Stomach (tissue), 9 donors: ENCODE data around the gene LRP6. TPM values are rescaled to one million over a fixed set of nuclear protein-coding genes. Genes with fewer than 3 reads are reported as not detected.

Experiments
- DNase-seq, 2 donors: peaks; one replicate each; pipeline versions ENCODE4 v3.0.0 to v3.0.0-alpha.2; 2013 to 2019
- H3K27ac ChIP-seq, 5 donors: fragments of 200-600 bp in 4 of 5; sonication (generic) in 4 of 5; one replicate each; pipeline ENCODE4 v1.5.1; 2013 to 2019; ENCODE audit warnings: mild to moderate bottlenecking in 1 of 5, moderate library complexity in 1 of 5
- H3K27me3 ChIP-seq, 3 donors: fragments of 200-600 bp; sonication (generic); one replicate each; pipeline ENCODE4 v1.5.1; 2017 to 2019; ENCODE audit warnings: mixed run types in 1 of 3
- H3K36me3 ChIP-seq, 4 donors: fragments of 200-600 bp; sonication (generic); 1 replicate in 3 of 4; 2 replicates in 1 of 4; pipeline ENCODE4 v1.5.1; 2016 to 2019
- H3K4me1 ChIP-seq, 4 donors: fragments of 200-600 bp; sonication (generic); one replicate each; pipeline ENCODE4 v1.5.1; 2016 to 2019
- H3K4me3 ChIP-seq, 4 donors: fragments of 200-600 bp; sonication (generic) in 3 of 4; one replicate each; pipeline ENCODE4 v1.5.1; 2016 to 2019; ENCODE audit warnings: mild to moderate bottlenecking in 1 of 4
- H3K9me3 ChIP-seq, 4 donors: fragments of 200-600 bp; sonication (generic); one replicate each; pipeline ENCODE4 v1.5.1; 2016 to 2019
- CTCF ChIP-seq, 7 experiments: fragments of 450-650 bp in 4 of 7; fragments of 200-600 bp in 3 of 7; sonication (generic) in 3 of 7; IDR thresholded peaks; one replicate each; pipeline ENCODE4 v1.5.1; 2016 to 2019; ENCODE audit warnings: antibody characterized with exemption in 7 of 7, control low read depth in 2 of 7, mild to moderate bottlenecking in 1 of 7
- EP300 ChIP-seq: sonication (generic); formaldehyde crosslinking; IDR thresholded peaks from one replicate; pipeline ENCODE4 v1.6.1; 2017; ENCODE audit warnings: antibody characterized with exemption
- POLR2A ChIP-seq, 4 donors: fragments of 450-650 bp; IDR thresholded peaks; one replicate each; pipeline ENCODE4 v1.6.1; 2016; ENCODE audit warnings: antibody characterized with exemption in 4 of 4, control low read depth in 2 of 4, mild to moderate bottlenecking in 1 of 4, moderate library complexity in 1 of 4
- POLR2AphosphoS5 ChIP-seq, 3 donors: sonication (generic); formaldehyde crosslinking; IDR thresholded peaks; one replicate each; pipeline ENCODE4 v1.6.1; 2016; ENCODE audit warnings: antibody characterized with exemption in 3 of 3
- WGBS, 5 donors: extraction: QIAGEN DNeasy Blood & Tissue Kit in 3 of 5; methylation state at CpG; one replicate each; pipeline versions ENCODE4 v1.1.5 to v1.1.7; 2013 to 2018; 5-methylcytosine and 5-hydroxymethylcytosine counted together
- intact Hi-C: fragments of 100-400 bp; cut with DNase I; formaldehyde crosslinking; loops from one replicate; pipeline ENCODE4 v1.15.1; 2023; ENCODE audit warnings: low total_unique reads
- polyA plus RNA-seq, 3 donors: library from polyadenylated mRNA; stranded (reverse); fragments of 200-250 nt; gene quantifications; one replicate each; pipeline ENCODE4 v1.2.3, GENCODE V29; 2013
- total RNA-seq, 5 donors: library from RNA; depleted of rRNA; stranded (reverse); fragments of >200 nt; gene quantifications; one replicate each; pipeline versions ENCODE4 v1.1.0 to v1.2.3, GENCODE V29; 2014 to 2016
- donor health status: healthy with polysubstance abuse.
- donor health status: Bipolar disorder and iron deficiency.
- donor health status: healthy.

Gene LRP6
- total and polyA plus RNA-seq, 8 donors = 2.7 to 113 (median 36.8) TPM

DNA sequence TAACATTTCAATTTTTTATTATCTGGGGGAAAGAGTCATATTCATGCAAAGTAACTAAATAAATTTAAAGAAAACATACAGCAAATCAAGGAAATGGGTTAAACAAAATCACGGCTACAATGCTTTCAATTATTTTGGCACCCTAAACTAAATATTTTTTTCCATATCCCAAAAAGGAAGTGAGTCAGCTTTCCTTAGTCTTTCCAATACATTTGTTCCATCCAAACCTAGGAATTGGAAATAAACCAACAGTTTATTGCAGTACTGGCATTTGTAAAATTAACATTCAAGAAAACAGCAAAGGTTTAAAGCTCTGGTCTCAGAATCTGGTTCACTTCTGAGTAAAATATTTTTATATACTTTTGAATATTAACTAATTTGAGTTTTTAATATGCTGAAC lies 106.9 kb downstream of the LRP6 start:
- no peak for TF ChIP-seq EP300
- TF ChIP-seq POLR2AphosphoS5 (IDR thresholded peaks at IDR 0.05) = no peak
- no peak for TF ChIP-seq CTCF (IDR thresholded peaks at IDR 0.05)
- no peak for TF ChIP-seq POLR2A (IDR thresholded peaks at IDR 0.05)
- H3K4me1 ChIP-seq = peaks cover 0 to 11% (median 4%) of the 10 kb centered on the region in 4 donors
- H3K9me3 ChIP-seq = no peaks in the 10 kb centered on the region
- WGBS, 5 donors = 43 to 68% (median 54%) methylated on average over 1 of the region's 1 CpG
- peak in 1 of 2 donors; percentile 32 for DNase-seq
- intact Hi-C loops = no loop called here
- H3K36me3 ChIP-seq = peaks cover 4 to 47% (median 33%) of the 10 kb centered on the region in 4 donors
- H3K27me3 ChIP-seq = no peaks in the 10 kb centered on the region
- H3K27ac ChIP-seq = no peak overlapping the region
- no peak overlapping the region for H3K4me3 ChIP-seq

DNA sequence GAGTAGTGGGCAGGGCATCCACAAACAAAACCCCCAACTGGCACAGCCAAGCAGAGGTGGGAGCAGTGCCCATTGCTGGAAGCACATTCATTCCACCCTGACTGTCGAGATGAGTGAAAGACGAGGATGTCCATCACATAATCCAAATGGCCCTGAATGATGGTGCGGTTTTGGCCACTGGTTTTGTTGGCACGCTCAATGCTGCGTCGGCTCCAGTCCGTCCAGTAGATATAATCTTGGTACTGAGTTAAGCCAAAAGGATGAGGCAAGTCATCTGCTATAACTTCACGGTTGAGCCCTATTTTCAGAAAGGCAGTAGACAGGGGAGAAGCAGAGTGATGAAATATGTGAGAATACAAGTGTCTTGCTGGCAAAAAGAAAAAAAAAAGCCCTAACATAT lies 108.0 kb downstream of the LRP6 start:
- peak in 1 of 2 donors; percentile 10 for DNase-seq
- 79 to 89% (median 84%) methylated on average over 8 of the region's 8 CpGs for WGBS, 5 donors
- TF ChIP-seq EP300 = no peak
- no peak for TF ChIP-seq POLR2A (IDR thresholded peaks at IDR 0.05)
- TF ChIP-seq POLR2AphosphoS5 (IDR thresholded peaks at IDR 0.05) = no peak
- no peak for TF ChIP-seq CTCF (IDR thresholded peaks at IDR 0.05)
- Histone ChIP-seq H3K4me1 (peaks cover 0 to 10% (median 4%) of the 10 kb centered on the region in 4 donors), H3K4me3 (no peak overlapping the region), H3K27me3 (no peaks in the 10 kb centered on the region), H3K27ac (no peak overlapping the region), H3K36me3 (peaks cover 5 to 49% (median 37%) of the 10 kb centered on the region in 4 donors), H3K9me3 (no peaks in the 10 kb centered on the region)
- intact Hi-C loops = no loop called here

DNA sequence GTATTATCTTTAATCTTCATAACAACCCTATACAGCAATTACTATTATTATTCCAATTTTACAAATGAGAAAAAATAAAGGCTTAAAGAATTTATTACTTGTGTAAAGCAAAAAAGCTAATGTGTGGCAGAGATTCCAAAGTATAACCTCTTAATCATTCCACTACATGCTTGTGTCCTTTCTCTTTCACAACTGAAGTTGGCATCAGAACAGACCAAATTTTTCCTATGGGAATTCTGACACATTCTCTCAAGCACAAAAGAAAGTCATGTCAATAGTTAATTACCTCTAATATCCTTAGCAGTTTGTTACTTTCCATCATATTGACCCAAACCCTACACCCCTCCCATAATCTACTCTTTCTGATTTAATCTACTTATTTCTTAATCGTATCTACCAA lies 109.4 kb downstream of the LRP6 start:
- H3K4me1 ChIP-seq = peaks cover 0 to 10% (median 4%) of the 10 kb centered on the region in 4 donors
- WGBS, 5 donors = 86 to 100% (median 93%) methylated on average over 1 of the region's 1 CpG
- H3K27me3 ChIP-seq = no peaks in the 10 kb centered on the region
- no peak for DNase-seq
- H3K27ac ChIP-seq = no peak overlapping the region
- TF ChIP-seq EP300 (no peak), POLR2A (IDR thresholded peaks at IDR 0.05) (no peak), POLR2AphosphoS5 (IDR thresholded peaks at IDR 0.05) (no peak)
- H3K9me3 ChIP-seq = no peaks in the 10 kb centered on the region
- peaks cover 5 to 45% (median 34%) of the 10 kb centered on the region in 4 donors for H3K36me3 ChIP-seq
- no peak overlapping the region for H3K4me3 ChIP-seq
- intact Hi-C loops = no loop called here

GRCh38 chr12:12156828-12157227 lies 110.0 kb downstream of the LRP6 start:
- Histone ChIP-seq H3K36me3 (peaks cover 5 to 42% (median 31%) of the 10 kb centered on the region in 4 donors), H3K27me3 (no peaks in the 10 kb centered on the region), H3K9me3 (no peaks in the 10 kb centered on the region), H3K27ac (no peak overlapping the region), H3K4me1 (peaks cover 0 to 10% (median 4%) of the 10 kb centered on the region in 4 donors), H3K4me3 (no peak overlapping the region)
- DNase-seq = no peak
- WGBS, 5 donors = 91 to 98% (median 94%) methylated on average over 2 of the region's 2 CpGs
- intact Hi-C loops = no loop called here
- TF ChIP-seq POLR2A (IDR thresholded peaks at IDR 0.05) = no peak
- no peak for TF ChIP-seq POLR2AphosphoS5 (IDR thresholded peaks at IDR 0.05)
- no peak for TF ChIP-seq EP300
- TF ChIP-seq CTCF (IDR thresholded peaks at IDR 0.05) = no peak

GRCh38 chr12:12156116-12156515 lies 110.7 kb downstream of the LRP6 start:
- 70 to 80% (median 77%) methylated on average over 6 of the region's 6 CpGs for whole genome bisulfite sequencing, 5 donors
- Histone ChIP-seq H3K27ac (no peak overlapping the region), H3K4me1 (peaks cover 0 to 10% (median 4%) of the 10 kb centered on the region in 4 donors), H3K9me3 (no peaks in the 10 kb centered on the region), H3K36me3 (peaks cover 5 to 39% (median 32%) of the 10 kb centered on the region in 4 donors), H3K4me3 (no peak overlapping the region), H3K27me3 (no peaks in the 10 kb centered on the region)
- DNase-seq = no peak
- TF ChIP-seq POLR2A (IDR thresholded peaks at IDR 0.05) = no peak
- TF ChIP-seq POLR2AphosphoS5 (IDR thresholded peaks at IDR 0.05) = no peak
- TF ChIP-seq CTCF (IDR thresholded peaks at IDR 0.05) = no peak
- no peak for TF ChIP-seq EP300
- intact Hi-C loops = no loop called here
